Transverse colon (tissue), 4 donors: Measurements from ENCODE around the gene ALPP.

Source experiments
- POLR2A ChIP-seq: fragments of 450-650 bp; IDR thresholded peaks from one replicate; pipeline ENCODE4 v1.6.1; 2016; ENCODE audit warnings: antibody characterized with exemption, mild to moderate bottlenecking, moderate library complexity
- POLR2AphosphoS5 ChIP-seq, 3 donors: sonication (generic); formaldehyde crosslinking; IDR thresholded peaks; one replicate each; pipeline ENCODE4 v1.6.1; 2016; ENCODE audit warnings: antibody characterized with exemption in 3 of 3
- TF ChIP-seq, protein P1 (sequence below), 5 experiments: fragments of 200-600 bp in 3 of 5; fragments of 450-650 bp in 2 of 5; sonication (generic) in 3 of 5; IDR thresholded peaks; 1 replicate in 2 of 5; 2 replicates in 3 of 5; pipeline ENCODE4 v1.5.1; 2016 to 2017; ENCODE audit warnings: antibody characterized with exemption in 5 of 5, inconsistent platforms in 3 of 5, mild to moderate bottlenecking in 2 of 5, moderate library complexity in 1 of 5

DNA sequence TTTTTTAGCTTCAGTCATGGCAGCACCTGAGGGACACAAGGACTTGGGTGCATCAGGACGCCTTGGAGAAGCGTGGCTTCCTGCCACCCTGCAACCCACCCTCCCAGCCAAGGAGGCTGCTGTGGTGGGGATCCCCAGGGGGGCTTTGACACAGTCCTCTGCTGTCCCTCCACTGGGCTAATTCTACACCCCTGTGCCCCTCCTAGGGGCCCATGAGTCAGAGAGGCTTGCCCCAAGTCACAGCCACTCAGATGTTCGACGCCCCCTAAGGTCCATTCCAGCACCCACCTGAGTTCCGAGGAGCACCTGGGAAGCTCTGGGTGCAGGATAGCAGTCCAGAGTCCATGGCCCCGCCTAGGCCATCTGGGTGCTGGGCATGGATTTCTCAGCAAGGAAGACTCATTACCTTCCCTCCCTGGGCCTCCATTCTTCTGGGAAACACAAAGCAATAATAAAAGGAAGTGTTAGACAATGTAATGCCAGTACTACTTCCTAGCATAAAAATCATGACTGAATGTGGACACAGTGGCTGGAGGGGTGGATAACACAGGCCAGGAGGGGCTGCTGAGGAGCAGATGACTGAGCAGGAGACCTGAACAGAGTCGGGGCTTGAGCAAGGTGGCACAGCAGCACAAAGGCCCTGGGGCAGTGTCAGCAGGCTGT is 31.8 kb downstream of the ALPP start:
- no peak for TF ChIP-seq POLR2A
- TF ChIP-seq, protein P1, sequence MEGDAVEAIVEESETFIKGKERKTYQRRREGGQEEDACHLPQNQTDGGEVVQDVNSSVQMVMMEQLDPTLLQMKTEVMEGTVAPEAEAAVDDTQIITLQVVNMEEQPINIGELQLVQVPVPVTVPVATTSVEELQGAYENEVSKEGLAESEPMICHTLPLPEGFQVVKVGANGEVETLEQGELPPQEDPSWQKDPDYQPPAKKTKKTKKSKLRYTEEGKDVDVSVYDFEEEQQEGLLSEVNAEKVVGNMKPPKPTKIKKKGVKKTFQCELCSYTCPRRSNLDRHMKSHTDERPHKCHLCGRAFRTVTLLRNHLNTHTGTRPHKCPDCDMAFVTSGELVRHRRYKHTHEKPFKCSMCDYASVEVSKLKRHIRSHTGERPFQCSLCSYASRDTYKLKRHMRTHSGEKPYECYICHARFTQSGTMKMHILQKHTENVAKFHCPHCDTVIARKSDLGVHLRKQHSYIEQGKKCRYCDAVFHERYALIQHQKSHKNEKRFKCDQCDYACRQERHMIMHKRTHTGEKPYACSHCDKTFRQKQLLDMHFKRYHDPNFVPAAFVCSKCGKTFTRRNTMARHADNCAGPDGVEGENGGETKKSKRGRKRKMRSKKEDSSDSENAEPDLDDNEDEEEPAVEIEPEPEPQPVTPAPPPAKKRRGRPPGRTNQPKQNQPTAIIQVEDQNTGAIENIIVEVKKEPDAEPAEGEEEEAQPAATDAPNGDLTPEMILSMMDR (IDR thresholded peaks at IDR 0.05): no peak
- no peak for TF ChIP-seq POLR2AphosphoS5 (IDR thresholded peaks at IDR 0.05)
